HUES48 (cell line): ENCODE results near the gene SEC11C.

Experiments
- H3K27ac ChIP-seq: one replicate; pipeline ENCODE4 v1.7.0; 2013; ENCODE audit warnings: low read depth, low read length, inconsistent platforms
- H3K27me3 ChIP-seq: 2 replicates; pipeline ENCODE4 v1.6.1; 2013; ENCODE audit warnings: mild to moderate bottlenecking, low read length; ENCODE audit not compliant: control insufficient read depth, insufficient read depth
- H3K36me3 ChIP-seq: 2 replicates; pipeline ENCODE4 v1.6.1; 2013; ENCODE audit warnings: low read length; ENCODE audit not compliant: control insufficient read depth, insufficient read depth
- H3K4me1 ChIP-seq: 2 replicates; pipeline ENCODE4 v1.6.1; 2013; ENCODE audit warnings: mild to moderate bottlenecking, low read length; ENCODE audit not compliant: control insufficient read depth, insufficient read depth
- H3K4me3 ChIP-seq: 2 replicates; pipeline ENCODE4 v1.5.1; 2013; ENCODE audit warnings: mild to moderate bottlenecking, low read depth, low read length
- H3K9ac ChIP-seq: 2 replicates; pipeline ENCODE4 v1.6.1; 2013; ENCODE audit warnings: mild to moderate bottlenecking, low read depth, low read length, moderate library complexity
- H3K9me3 ChIP-seq: 2 replicates; pipeline ENCODE4 v1.6.1; 2013; ENCODE audit warnings: low read length; ENCODE audit not compliant: control insufficient read depth, insufficient read depth

Gene SEC11C

DNA sequence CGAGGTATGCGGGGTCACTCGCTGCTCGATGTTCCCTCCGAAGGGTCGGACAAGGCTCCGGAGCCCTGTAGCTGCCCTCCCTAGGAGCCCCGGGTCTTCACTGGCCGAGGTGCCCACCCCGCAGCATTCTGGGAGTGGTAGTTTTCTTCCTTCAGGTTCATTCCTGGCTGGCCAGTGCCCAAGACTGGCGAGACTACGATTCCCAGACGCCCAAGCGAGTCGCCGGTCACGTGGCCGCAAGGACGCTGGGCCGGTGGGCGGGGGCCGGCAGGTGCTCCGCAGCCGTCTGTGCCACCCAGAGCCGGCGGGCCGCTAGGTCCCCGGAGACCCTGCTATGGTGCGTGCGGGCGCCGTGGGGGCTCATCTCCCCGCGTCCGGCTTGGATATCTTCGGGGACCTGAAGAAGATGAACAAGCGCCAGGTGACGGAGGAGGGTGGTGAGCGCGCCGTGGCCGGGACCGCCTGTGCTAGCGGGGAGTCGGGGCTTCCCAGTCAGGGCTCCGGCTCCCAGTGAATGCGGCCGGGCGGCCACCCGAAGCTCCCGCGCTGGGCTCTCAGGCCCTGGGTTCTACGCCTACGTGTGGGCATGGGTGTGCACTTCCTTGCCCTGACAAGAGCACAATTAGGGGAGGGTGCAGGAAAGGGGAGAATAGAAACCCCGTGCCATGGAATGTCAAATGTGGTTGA lies at the start of gene SEC11C:
Gene SEC11C, plus strand, starts transcription at position 270 of the 687 bp plus-strand sequence. Its CDS starts 65 bp downstream, at position 335.
- Histone ChIP-seq H3K4me3 (peak within 1 kb of the TSS; percentile 74), H3K9me3 (no peaks in the 10 kb centered on the region), H3K9ac (peak within 1 kb of the TSS; percentile 91), H3K36me3 (no peaks in the 10 kb centered on the region), H3K27me3 (peaks cover 6% of the 10 kb centered on the region; the same call in 1 of the 2 replicates), H3K4me1 (peaks cover 13% of the 10 kb centered on the region; the same call in 1 of the 2 replicates), H3K27ac (peak within 1 kb of the TSS; percentile 94)

DNA sequence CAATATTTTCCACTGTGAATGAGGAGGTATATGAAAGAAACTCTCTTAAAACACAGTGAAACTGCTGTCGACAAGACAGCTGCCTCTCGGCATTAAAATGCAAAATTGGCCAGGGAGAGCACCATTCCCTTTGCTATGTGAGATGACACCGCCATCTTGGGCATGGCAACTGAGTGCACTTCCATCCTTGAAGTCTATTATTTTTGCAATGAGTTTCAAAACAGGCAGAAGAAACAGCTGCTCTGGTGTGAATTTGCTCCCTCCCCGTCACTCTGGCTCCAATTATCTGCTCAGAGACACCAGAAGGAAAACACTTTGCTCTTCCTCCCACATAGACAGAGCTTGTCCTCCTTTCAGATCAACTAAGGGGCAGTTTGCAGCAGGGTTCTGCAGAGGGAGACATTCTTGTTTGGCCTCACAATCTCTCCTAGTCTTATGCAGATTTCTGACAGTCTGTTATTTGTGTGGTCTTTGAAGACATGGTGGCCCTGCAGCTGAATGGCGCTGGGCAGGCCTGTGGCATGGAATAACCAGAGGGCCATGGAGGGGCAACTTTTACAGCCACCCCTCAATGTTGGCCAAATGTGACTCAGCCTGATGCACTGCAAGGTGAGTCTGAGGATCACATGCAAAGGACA lies 48.6 kb upstream of the SEC11C start:
- Histone ChIP-seq H3K4me1 (peaks cover 12% of the 10 kb centered on the region), H3K9me3 (no peaks in the 10 kb centered on the region), H3K9ac (no peak overlapping the region), H3K27ac (no peak overlapping the region), H3K36me3 (no peaks in the 10 kb centered on the region), H3K27me3 (no peaks in the 10 kb centered on the region), H3K4me3 (no peak overlapping the region)

DNA sequence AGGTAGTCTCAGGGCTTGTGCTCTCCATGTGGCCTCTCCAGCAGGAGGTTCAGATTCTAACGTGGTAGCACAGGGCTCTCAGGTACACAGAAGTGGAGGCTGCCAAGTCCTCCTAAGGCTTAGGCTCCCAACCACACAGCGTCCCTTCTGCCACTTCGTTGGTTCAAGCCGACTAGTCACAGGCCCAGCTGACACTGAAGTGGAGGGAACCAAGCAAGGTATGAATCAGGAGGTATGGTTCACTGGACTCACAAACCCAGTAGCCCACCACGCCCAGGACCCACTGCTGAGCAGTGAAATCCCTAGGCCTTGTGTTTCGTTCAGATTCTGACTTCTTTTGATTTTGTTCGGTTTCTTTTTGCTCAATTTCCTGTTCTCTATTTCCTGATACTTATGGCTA lies 46.0 kb upstream of the SEC11C start:
- Histone ChIP-seq H3K36me3 (no peaks in the 10 kb centered on the region), H3K4me3 (no peak overlapping the region), H3K9ac (no peak overlapping the region), H3K9me3 (no peaks in the 10 kb centered on the region), H3K27me3 (no peaks in the 10 kb centered on the region), H3K27ac (no peak overlapping the region), H3K4me1 (peaks cover 12% of the 10 kb centered on the region)

DNA sequence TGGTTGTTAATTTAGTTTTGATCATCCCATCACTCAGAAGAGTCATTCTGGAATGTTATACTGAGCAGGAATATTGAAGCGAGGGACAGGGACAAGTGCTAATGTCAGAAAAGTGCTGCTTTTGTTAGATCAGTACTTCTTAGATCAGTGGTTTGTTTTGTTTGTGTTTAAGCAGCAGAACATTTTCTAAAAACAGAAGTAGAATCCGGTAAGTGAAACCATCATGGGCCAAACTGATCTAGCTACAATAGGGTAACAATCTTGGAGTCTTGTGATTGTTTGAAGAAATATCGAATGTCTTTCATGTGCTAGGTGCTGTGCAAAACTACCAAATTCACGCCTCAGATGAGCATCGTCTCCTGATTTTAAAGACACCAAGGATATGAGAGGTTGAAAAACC lies 45.1 kb upstream of the SEC11C start:
- Histone ChIP-seq H3K9me3 (no peaks in the 10 kb centered on the region), H3K4me1 (peaks cover 12% of the 10 kb centered on the region), H3K36me3 (no peaks in the 10 kb centered on the region), H3K27ac (no peak overlapping the region), H3K27me3 (no peaks in the 10 kb centered on the region), H3K4me3 (no peak overlapping the region), H3K9ac (no peak overlapping the region)

DNA sequence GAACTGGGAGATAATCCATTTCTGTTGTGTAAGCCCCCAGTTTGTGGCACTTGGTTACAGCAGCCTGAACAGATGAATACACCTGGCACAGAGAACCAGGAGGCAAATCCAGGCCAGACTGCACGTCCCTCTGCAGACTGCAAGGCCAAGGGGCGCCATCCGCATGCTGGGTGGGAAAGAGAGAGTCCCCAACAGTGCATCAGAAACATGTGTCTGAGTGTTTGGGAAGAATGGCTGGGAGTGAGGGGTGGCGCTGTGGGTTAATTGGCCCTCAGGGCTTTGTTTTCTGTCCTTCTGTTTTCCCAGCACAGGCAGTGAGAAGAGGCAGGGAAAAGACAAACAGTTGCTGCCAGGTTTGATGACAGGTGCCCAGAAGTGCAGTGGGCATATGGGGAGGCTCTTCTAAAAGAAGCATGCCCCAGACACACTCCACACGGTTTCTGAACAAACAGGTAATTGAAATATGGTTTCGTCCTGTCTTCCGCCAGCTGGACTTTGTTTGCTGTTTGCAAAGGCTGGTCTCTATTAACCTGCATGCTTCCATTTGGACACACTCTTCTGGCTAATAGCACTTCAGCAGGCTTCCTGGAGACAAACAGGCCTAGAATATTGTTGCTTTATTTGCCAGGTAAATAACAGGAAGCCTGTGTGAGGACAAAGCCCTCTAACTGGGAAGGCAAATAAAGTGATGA lies 43.4 kb upstream of the SEC11C start:
- no peaks in the 10 kb centered on the region for H3K36me3 ChIP-seq
- H3K9ac ChIP-seq = no peak overlapping the region
- H3K27me3 ChIP-seq = 0 out of 2 replicates have a peak, but pooled peaks cover 2% of the 10 kb centered on the region
- no peak overlapping the region for H3K4me3 ChIP-seq
- peaks cover 7% of the 10 kb centered on the region for H3K4me1 ChIP-seq
- no peak overlapping the region for H3K27ac ChIP-seq
- no peaks in the 10 kb centered on the region for H3K9me3 ChIP-seq

DNA sequence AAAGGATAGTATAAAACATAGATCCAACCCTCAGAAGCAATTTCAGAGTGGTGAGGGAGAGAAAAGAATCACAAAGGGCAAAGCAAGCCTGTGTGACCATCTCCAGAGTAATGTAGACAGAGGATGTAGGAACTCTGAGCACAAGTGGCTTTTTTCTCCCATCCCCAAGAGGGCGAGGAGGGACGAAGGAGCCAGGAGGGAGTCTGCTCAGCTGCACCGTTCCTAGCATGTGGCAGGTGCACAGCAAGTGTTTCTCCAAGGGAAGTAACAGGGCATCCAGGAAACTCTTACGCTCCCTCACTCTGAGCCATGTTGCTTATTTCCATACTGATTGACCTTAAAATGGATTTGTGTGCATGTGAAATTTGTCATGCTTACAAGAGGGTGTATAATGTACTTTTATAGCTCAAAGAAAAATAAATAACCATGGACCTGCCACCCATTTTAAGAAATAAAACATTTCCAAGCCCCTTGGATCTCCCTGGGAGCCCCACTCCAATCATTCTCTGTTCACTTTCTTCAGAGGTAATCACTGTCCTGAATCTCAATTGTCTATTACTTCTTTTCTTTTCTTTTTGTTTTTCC lies 37.8 kb upstream of the SEC11C start:
- no peak overlapping the region for H3K9ac ChIP-seq
- H3K27ac ChIP-seq = no peak overlapping the region
- no peaks in the 10 kb centered on the region for H3K36me3 ChIP-seq
- H3K9me3 ChIP-seq = no peaks in the 10 kb centered on the region
- H3K27me3 ChIP-seq = 0 out of 2 replicates have a peak, but pooled peaks cover 2% of the 10 kb centered on the region
- H3K4me1 ChIP-seq = no peaks in the 10 kb centered on the region
- no peak overlapping the region for H3K4me3 ChIP-seq

DNA sequence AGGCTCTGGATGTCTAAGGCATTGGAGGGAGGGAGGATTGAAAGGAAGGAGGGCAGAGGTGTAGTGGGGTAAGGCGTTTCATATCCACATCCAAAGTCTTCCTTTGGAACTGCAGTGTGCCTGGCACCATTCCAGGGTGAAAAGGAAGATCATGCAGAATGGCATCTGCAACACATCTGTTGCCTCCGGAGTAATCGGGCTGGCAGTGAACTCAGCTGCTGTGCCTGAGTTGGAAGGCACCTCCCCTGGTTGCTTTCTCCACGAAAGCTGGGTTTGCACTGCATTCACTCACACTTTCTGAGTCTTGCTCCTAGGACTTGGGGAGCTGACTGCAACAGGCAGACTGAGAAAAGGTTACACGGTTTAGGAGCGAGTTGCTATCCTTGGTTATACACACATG lies 30.3 kb upstream of the SEC11C start:
- Histone ChIP-seq H3K4me3 (no peak overlapping the region), H3K27me3 (no peaks in the 10 kb centered on the region), H3K9ac (no peak overlapping the region), H3K36me3 (no peaks in the 10 kb centered on the region), H3K4me1 (no peaks in the 10 kb centered on the region), H3K27ac (no peak overlapping the region), H3K9me3 (no peaks in the 10 kb centered on the region)

DNA sequence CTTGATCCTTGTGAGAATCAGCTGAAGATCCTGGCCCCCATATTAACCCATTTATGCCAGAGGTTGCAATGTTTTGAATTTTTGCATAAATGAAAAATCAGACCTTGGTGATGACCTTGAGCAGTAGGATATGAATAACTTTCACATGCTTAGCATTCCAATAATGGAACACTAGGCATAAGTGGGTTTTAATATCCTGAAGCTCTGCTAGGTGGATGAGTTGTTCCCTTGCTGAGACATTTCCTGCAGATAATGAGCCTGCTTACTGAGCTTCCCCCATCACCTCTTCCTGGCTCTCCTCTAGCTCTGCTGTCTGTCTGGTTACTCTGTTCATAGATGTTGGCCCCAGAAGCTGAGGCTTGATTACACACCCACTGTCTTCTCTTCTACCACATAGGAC lies 25.5 kb upstream of the SEC11C start:
- Histone ChIP-seq H3K9ac (no peak overlapping the region), H3K4me1 (no peaks in the 10 kb centered on the region)

DNA sequence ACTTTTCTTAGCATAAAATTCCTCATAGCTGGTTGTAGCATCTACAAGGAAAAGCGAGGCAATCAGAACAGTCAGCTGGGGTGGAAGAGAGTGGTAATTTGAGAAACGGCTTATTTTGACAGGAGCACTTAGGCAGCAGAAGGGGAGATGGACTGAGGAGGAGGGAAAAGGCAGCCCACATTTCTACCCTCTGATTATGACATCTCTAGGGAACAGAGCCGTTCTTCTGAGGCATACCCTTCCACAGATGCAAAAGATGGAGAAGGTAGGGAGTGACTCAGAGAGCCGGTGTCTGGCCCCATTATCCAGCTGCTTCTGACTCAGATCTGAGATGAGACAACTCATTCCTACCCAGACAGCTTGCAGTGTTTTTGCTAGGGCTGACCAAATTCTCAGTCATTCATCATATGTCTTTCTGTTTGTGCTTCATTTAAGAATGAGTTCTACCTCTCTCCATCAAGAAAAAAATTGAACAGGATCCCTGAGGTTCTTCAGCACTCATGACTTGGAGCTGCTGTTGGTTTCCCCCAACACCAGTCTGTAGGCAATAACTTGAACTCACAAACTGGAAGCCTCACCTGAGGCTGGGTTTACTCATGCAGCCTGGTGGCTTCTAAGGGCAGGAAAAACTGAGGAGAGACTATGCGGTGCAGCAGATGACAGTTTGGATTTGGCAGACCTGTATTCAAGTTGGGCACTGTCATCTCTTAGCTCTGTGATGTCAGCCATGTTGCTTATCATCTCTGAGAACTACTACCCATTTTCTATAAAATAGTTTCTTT lies 15.9 kb upstream of the SEC11C start:
- no peaks in the 10 kb centered on the region for H3K36me3 ChIP-seq
- H3K4me3 ChIP-seq = no peak overlapping the region
- H3K27ac ChIP-seq = no peak overlapping the region
- no peak overlapping the region for H3K9ac ChIP-seq
- no peaks in the 10 kb centered on the region for H3K4me1 ChIP-seq
- no peaks in the 10 kb centered on the region; the same call in 1 of the 2 replicates for H3K27me3 ChIP-seq
- H3K9me3 ChIP-seq = no peaks in the 10 kb centered on the region

More for the DNA sequence above, 25.5 kb upstream of the SEC11C start:
- Histone ChIP-seq H3K27me3 (no peaks in the 10 kb centered on the region), H3K9me3 (no peaks in the 10 kb centered on the region), H3K4me3 (no peak overlapping the region), H3K27ac (no peak overlapping the region), H3K36me3 (no peaks in the 10 kb centered on the region)

DNA sequence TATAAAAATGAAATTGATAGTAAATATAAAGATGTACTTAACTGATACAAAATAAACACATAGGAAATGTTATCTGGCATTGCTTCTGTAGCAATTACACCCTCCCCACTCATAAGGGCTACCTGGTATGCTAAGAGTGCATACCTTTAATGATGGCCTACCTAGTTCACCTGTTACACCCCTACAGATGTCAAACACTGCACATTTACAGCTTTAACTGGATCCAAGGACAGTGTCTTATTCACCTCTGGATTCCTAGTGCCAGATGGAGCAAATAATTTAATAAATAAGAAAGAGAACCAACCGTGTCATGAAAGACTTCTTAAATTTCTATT lies 15.3 kb upstream of the SEC11C start:
- Histone ChIP-seq H3K4me1 (no peaks in the 10 kb centered on the region), H3K9me3 (no peaks in the 10 kb centered on the region), H3K9ac (no peak overlapping the region), H3K27ac (no peak overlapping the region), H3K36me3 (no peaks in the 10 kb centered on the region), H3K4me3 (no peak overlapping the region), H3K27me3 (no peaks in the 10 kb centered on the region; the same call in 1 of the 2 replicates)
